ENCODE data around the gene KRT6C.
A peak's percentile ranks its signal among the peaks of the same experiment; 100 is the strongest.

Gene KRT6C

DNA sequence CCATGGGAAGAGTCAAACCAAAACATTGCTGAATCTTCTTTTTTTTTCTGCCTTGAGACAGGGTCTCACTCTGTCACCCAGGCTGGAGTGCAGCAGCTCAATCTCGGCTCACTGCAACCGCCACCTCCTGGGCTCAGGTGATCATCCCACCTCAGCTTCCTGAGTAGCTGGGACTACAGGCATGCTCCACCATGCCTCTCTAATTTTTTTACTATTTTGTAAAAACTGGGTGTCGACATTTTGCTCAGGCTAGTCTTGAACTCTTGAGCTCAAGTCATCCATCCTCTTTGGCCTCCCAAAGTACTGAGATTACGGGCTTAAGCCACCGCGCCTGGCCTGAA is 38.0 kb downstream of the KRT6C start (continued):
- TF ChIP-seq ZFP3 (tag by site-specific recombination; IDR thresholded peaks at IDR 0.05; ENCODE audit: low read depth), result no peak

DNA sequence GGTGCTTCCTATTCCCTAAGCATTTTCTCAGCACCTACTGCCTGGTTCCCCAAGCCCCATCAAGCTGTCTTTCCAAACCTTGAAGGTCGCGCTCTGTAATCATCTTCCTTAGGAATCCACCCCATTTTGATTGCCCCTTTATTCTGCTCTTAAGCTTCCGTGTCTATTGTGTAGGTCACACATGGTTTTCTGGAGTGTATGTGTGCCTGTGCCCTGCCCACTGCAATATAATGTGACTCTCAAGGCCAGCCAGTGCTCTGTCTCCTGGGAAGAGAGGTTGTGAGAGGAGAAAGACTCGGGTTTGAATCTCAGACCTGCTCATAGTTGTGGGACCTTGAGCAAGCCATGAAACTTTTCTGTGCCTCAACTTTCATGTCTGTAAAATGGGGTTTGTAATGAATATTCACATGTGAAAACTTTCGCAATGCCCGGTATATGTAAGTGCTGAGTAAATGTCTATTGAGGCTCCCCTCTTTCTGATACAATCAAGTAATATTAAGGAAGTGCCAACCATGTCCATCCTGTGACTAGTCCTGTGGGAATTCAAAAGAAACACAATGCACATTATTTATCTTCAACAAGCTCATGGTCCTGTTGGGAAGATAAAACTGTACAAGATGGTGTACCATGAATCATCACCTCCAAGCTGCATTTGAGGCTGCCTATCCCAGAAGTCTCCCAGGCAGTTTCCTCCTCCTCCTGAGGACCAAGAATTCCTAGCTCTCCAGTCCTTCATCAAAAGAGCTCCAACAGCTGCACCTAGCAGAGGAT is 38.7 kb downstream of the KRT6C start:
- ChIA-PET POLR2A (no interaction called here), CTCF (no interaction called here)
- no peak for TF ChIP-seq ZNF335 (tag by site-specific recombination; conservative IDR thresholded peaks at IDR 0.05)
- no peak for TF ChIP-seq ZBTB20 (tag by site-specific recombination; IDR thresholded peaks at IDR 0.05)
- TF ChIP-seq ZNF366 (tag by site-specific recombination; conservative IDR thresholded peaks at IDR 0.05), result peak; percentile 50
- TF ChIP-seq ZNF24 (tag by site-specific recombination; IDR thresholded peaks at IDR 0.05), result 0 out of 2 replicates have a peak, but pooled peaks have one; percentile 12
- no peak for TF ChIP-seq ZNF391 (tag by site-specific recombination; IDR thresholded peaks at IDR 0.05; ENCODE audit: borderline replicate concordance, low read depth)
- Histone ChIP-seq H3K4me1 (ENCODE audit: control insufficient read depth, insufficient read depth, low read length) (no peaks in the 10 kb centered on the region), H3K27ac (ENCODE audit: extremely low read depth, low read depth, low read length) (no peak overlapping the region), H3K9me3 (ENCODE audit: control insufficient read depth, insufficient read depth, low read depth, low read length) (no peaks in the 10 kb centered on the region), H3K36me3 (ENCODE audit: control insufficient read depth in 2 of 2, insufficient read depth in 1 of 2, low read length in 2 of 2) (no peaks in the 10 kb centered on the region), H3K4me3 (ENCODE audit: low read depth, low read length) (no peak overlapping the region)

DNA sequence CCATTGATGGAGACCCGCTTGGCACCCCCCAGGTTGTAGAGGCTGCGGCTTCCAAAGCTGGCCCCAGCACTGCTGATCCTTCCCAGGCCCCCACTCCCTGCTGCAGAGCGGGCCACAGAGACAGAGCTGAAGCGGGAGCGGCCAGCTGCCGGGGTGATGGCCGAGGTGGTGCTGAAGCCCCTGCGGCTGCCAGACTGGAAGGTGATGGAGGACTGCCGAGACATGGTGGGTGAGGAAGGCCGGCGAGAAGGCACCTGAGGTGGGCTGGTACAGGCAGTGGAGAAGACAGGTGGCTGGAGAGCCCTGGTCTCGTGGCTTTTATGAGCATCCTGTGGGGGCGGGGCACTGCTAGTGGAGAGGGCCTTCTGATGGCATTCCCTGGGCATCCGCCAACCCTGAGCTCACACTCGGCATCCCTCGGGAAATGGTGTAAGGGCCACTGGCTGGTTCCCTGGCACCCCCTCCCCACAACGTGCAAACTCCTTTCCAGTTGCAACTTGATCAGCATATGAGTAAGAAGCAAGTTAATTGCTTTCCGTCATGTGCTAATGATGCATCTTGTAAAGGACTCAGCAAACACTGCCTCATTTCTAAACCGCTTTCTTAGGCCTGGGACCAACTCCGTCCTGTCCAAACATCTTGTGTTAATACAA is 39.4 kb downstream of the KRT6C start, which contains the start of gene KRT75:
Gene KRT75, minus strand, starts transcription at position 291 of the 653 bp plus-strand sequence. Its CDS starts 67 bp downstream, at position 224.
- CTCF ChIA-PET, result no interaction called here
- no peak within 1 kb of the TSS for H3K27ac ChIP-seq (ENCODE audit: extremely low read depth, low read depth, low read length)
- POLR2A ChIA-PET, result no interaction called here
- H3K4me3 ChIP-seq (ENCODE audit: low read depth, low read length), result no peak within 1 kb of the TSS
- no peaks in the 10 kb centered on the region for H3K9me3 ChIP-seq (ENCODE audit: control insufficient read depth, insufficient read depth, low read depth, low read length)
- H3K4me1 ChIP-seq (ENCODE audit: control insufficient read depth, insufficient read depth, low read length), result no peaks in the 10 kb centered on the region
- no peaks in the 10 kb centered on the region for H3K36me3 ChIP-seq (ENCODE audit: control insufficient read depth in 2 of 2, insufficient read depth in 1 of 2, low read length in 2 of 2)
- TF ChIP-seq ZNF791 (tag by site-specific recombination; IDR thresholded peaks at IDR 0.05) (no peak), ZNF266 (tag by site-specific recombination; IDR thresholded peaks at IDR 0.05; ENCODE audit: low read depth) (no peak), ZBTB48 (tag by site-specific recombination; IDR thresholded peaks at IDR 0.05) (peak; percentile 71), ZNF707 (tag by site-specific recombination; IDR thresholded peaks at IDR 0.05) (no peak), ZNF777 (tag by site-specific recombination; IDR thresholded peaks at IDR 0.05; ENCODE audit: borderline replicate concordance) (no peak), ZNF571 (tag by site-specific recombination; IDR thresholded peaks at IDR 0.05) (no peak), ZNF555 (tag by site-specific recombination; conservative IDR thresholded peaks at IDR 0.05) (no peak), TRIM28 (IDR thresholded peaks at IDR 0.05; ENCODE audit: borderline replicate concordance, low read length) (no peak), ZNF248 (tag by site-specific recombination; IDR thresholded peaks at IDR 0.05) (no peak), ZNF112 (tag by site-specific recombination; IDR thresholded peaks at IDR 0.05) (no peak), MZF1 (tag by site-specific recombination; IDR thresholded peaks at IDR 0.05; ENCODE audit: borderline replicate concordance) (no peak), ZNF292 (tag by site-specific recombination; IDR thresholded peaks at IDR 0.05; ENCODE audit: borderline replicate concordance, low read depth) (no peak), ZNF660 (tag by site-specific recombination; IDR thresholded peaks at IDR 0.05) (peak; percentile 84; the same call in 1 of the 2 replicates)
- TF ChIP-seq, protein P1, sequence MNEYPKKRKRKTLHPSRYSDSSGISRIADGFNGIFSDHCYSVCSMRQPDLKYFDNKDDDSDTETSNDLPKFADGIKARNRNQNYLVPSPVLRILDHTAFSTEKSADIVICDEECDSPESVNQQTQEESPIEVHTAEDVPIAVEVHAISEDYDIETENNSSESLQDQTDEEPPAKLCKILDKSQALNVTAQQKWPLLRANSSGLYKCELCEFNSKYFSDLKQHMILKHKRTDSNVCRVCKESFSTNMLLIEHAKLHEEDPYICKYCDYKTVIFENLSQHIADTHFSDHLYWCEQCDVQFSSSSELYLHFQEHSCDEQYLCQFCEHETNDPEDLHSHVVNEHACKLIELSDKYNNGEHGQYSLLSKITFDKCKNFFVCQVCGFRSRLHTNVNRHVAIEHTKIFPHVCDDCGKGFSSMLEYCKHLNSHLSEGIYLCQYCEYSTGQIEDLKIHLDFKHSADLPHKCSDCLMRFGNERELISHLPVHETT (tag by site-specific recombination; IDR thresholded peaks at IDR 0.05), result peak; percentile 88
- TF ChIP-seq, protein P2, sequence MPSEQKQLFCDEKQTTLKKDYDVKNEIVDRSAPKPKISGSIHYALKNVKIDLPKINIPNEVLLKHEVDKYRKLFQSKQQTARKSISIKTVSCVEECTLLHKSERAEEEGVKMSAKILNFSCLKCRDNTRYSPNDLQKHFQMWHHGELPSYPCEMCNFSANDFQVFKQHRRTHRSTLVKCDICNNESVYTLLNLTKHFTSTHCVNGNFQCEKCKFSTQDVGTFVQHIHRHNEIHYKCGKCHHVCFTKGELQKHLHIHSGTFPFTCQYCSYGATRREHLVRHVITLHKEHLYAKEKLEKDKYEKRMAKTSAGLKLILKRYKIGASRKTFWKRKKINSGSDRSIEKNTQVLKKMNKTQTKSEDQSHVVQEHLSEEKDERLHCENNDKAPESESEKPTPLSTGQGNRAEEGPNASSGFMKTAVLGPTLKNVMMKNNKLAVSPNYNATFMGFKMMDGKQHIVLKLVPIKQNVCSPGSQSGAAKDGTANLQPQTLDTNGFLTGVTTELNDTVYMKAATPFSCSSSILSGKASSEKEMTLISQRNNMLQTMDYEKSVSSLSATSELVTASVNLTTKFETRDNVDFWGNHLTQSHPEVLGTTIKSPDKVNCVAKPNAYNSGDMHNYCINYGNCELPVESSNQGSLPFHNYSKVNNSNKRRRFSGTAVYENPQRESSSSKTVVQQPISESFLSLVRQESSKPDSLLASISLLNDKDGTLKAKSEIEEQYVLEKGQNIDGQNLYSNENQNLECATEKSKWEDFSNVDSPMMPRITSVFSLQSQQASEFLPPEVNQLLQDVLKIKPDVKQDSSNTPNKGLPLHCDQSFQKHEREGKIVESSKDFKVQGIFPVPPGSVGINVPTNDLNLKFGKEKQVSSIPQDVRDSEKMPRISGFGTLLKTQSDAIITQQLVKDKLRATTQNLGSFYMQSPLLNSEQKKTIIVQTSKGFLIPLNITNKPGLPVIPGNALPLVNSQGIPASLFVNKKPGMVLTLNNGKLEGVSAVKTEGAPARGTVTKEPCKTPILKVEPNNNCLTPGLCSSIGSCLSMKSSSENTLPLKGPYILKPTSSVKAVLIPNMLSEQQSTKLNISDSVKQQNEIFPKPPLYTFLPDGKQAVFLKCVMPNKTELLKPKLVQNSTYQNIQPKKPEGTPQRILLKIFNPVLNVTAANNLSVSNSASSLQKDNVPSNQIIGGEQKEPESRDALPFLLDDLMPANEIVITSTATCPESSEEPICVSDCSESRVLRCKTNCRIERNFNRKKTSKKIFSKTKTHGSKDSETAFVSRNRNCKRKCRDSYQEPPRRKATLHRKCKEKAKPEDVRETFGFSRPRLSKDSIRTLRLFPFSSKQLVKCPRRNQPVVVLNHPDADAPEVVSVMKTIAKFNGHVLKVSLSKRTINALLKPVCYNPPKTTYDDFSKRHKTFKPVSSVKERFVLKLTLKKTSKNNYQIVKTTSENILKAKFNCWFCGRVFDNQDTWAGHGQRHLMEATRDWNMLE (tag by site-specific recombination; conservative IDR thresholded peaks at IDR 0.05; ENCODE audit: low read depth), result peak; percentile 41; the same call in 1 of the 2 replicates
- TF ChIP-seq, protein P3, sequence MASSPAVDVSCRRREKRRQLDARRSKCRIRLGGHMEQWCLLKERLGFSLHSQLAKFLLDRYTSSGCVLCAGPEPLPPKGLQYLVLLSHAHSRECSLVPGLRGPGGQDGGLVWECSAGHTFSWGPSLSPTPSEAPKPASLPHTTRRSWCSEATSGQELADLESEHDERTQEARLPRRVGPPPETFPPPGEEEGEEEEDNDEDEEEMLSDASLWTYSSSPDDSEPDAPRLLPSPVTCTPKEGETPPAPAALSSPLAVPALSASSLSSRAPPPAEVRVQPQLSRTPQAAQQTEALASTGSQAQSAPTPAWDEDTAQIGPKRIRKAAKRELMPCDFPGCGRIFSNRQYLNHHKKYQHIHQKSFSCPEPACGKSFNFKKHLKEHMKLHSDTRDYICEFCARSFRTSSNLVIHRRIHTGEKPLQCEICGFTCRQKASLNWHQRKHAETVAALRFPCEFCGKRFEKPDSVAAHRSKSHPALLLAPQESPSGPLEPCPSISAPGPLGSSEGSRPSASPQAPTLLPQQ (tag by site-specific recombination; IDR thresholded peaks at IDR 0.05), result peak; percentile 88
- TF ChIP-seq, protein P4, sequence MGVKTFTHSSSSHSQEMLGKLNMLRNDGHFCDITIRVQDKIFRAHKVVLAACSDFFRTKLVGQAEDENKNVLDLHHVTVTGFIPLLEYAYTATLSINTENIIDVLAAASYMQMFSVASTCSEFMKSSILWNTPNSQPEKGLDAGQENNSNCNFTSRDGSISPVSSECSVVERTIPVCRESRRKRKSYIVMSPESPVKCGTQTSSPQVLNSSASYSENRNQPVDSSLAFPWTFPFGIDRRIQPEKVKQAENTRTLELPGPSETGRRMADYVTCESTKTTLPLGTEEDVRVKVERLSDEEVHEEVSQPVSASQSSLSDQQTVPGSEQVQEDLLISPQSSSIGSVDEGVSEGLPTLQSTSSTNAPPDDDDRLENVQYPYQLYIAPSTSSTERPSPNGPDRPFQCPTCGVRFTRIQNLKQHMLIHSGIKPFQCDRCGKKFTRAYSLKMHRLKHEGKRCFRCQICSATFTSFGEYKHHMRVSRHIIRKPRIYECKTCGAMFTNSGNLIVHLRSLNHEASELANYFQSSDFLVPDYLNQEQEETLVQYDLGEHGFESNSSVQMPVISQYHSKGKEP (tag by site-specific recombination; IDR thresholded peaks at IDR 0.05), result no peak

All from HEK293 (cell line).